Measurements from ENCODE around the gene VIT.
"Not testable (repeated sequence)": the region's sequence is repeated elsewhere in the genome, so short reads cannot be mapped to it uniquely, and the experiment has no call there.

The VIT gene

GRCh38 chr2:36677996-36678605, 18.4 kb upstream of the VIT start:
- no peak for FAIRE-seq
- no peak for DNase-seq (ENCODE audit: low spot score)

GRCh38 chr2:36678856-36679255, 17.7 kb upstream of the VIT start:
- FAIRE-seq, result no peak
- DNase-seq (ENCODE audit: low spot score), result no peak

- DNase-seq (ENCODE audit: low spot score), result no peak
- no peak for FAIRE-seq
Observed at GRCh38 chr2:36680012-36680411, 16.5 kb upstream of the VIT start.

GRCh38 chr2:36682562-36682961, 13.9 kb upstream of the VIT start:
- no peak for FAIRE-seq
- no peak for DNase-seq (ENCODE audit: low spot score)

- no peak for DNase-seq (ENCODE audit: low spot score)
- FAIRE-seq, result no peak
Observed at GRCh38 chr2:36683002-36683401, 13.5 kb upstream of the VIT start.

GRCh38 chr2:36688291-36688690, 8.2 kb upstream of the VIT start:
- FAIRE-seq; DNase-seq (ENCODE audit: low spot score): not testable (repeated sequence)

- FAIRE-seq; DNase-seq (ENCODE audit: low spot score): not testable (repeated sequence)
Observed at GRCh38 chr2:36689013-36689412, 7.5 kb upstream of the VIT start.

GRCh38 chr2:36692121-36692520, 4.4 kb upstream of the VIT start:
- no peak for DNase-seq (ENCODE audit: low spot score)
- no peak for FAIRE-seq

- DNase-seq (ENCODE audit: low spot score) (no peak), FAIRE-seq (no peak)
Observed at GRCh38 chr2:36693825-36694224, 2.7 kb upstream of the VIT start.

- no peak for DNase-seq (ENCODE audit: low spot score)
- FAIRE-seq, result no peak
Observed at GRCh38 chr2:36695746-36696415, 626 bp upstream of the VIT start.

GRCh38 chr2:36697424-36698066, 1.0 kb downstream of the VIT start:
- FAIRE-seq, result no peak
- no peak for DNase-seq (ENCODE audit: low spot score)

- FAIRE-seq, result no peak
- DNase-seq (ENCODE audit: low spot score), result no peak
Observed at GRCh38 chr2:36698993-36699392, 2.5 kb downstream of the VIT start.

- no peak for FAIRE-seq
- no peak for DNase-seq (ENCODE audit: low spot score)
Observed at GRCh38 chr2:36700311-36700710, 3.8 kb downstream of the VIT start.

GRCh38 chr2:36701391-36701795, 4.9 kb downstream of the VIT start:
- DNase-seq (ENCODE audit: low spot score), result no peak
- no peak for FAIRE-seq

GRCh38 chr2:36701918-36702317, 5.4 kb downstream of the VIT start:
- FAIRE-seq, result no peak
- no peak for DNase-seq (ENCODE audit: low spot score)

GRCh38 chr2:36702781-36703180, 6.3 kb downstream of the VIT start:
- DNase-seq (ENCODE audit: low spot score) (no peak), FAIRE-seq (no peak)

- DNase-seq (ENCODE audit: low spot score) (no peak), FAIRE-seq (no peak)
Observed at GRCh38 chr2:36704475-36705150, 8.1 kb downstream of the VIT start.

- FAIRE-seq (no peak), DNase-seq (ENCODE audit: low spot score) (no peak)
Observed at GRCh38 chr2:36705326-36706020, 9.0 kb downstream of the VIT start.

GRCh38 chr2:36706021-36706876, 9.7 kb downstream of the VIT start:
- DNase-seq (ENCODE audit: low spot score), result no peak

GRCh38 chr2:36707050-36707449, 10.5 kb downstream of the VIT start:
- peak; percentile 68 for FAIRE-seq

More at GRCh38 chr2:36706021-36706876, 9.7 kb downstream of the VIT start:
- FAIRE-seq, result no peak

More at GRCh38 chr2:36707050-36707449, 10.5 kb downstream of the VIT start:
- DNase-seq (ENCODE audit: low spot score), result peak; percentile 82
